ENCODE data around the gene NTNG1. TPM values are rescaled to one million over a fixed set of nuclear protein-coding genes. Genes with fewer than 3 reads are reported as not detected.

Gene NTNG1
- total and polyA plus RNA-seq, 9 donors, result 0.28 to 9.1 (median 0.97) TPM

- H3K9me3 ChIP-seq, result no peaks in the 10 kb centered on the region
- 35 to 47% (median 44%) methylated on average over 1 of the region's 1 CpG for WGBS, 3 donors
- no peaks in the 10 kb centered on the region for H3K36me3 ChIP-seq
- intact Hi-C loops (cut with DNase I), result no loop called here
- TF ChIP-seq EP300 (IDR thresholded peaks at IDR 0.05) (no peak), POLR2A (IDR thresholded peaks at IDR 0.05) (no peak), CTCF (IDR thresholded peaks at IDR 0.05) (no peak)
- H3K27ac ChIP-seq, result no peak overlapping the region
- DNase-seq, result no peak
- H3K4me1 ChIP-seq (ENCODE audit: insufficient read depth), result no peaks in the 10 kb centered on the region
- H3K4me3 ChIP-seq, result no peak overlapping the region
- H3K27me3 ChIP-seq, result no peaks in the 10 kb centered on the region
Measured at GRCh38 chr1:107474877-107475612, 334.2 kb downstream of the NTNG1 start.

- WGBS, 3 donors, result 81 to 83% (median 82%) methylated on average over 2 of the region's 2 CpGs
- intact Hi-C loops (cut with DNase I), result no loop called here
- Histone ChIP-seq H3K27ac (no peak overlapping the region), H3K4me1 (ENCODE audit: insufficient read depth) (no peaks in the 10 kb centered on the region), H3K9me3 (no peaks in the 10 kb centered on the region), H3K27me3 (no peaks in the 10 kb centered on the region), H3K36me3 (no peaks in the 10 kb centered on the region), H3K4me3 (no peak overlapping the region)
- no peak for DNase-seq
- TF ChIP-seq EP300 (IDR thresholded peaks at IDR 0.05) (no peak), CTCF (IDR thresholded peaks at IDR 0.05) (no peak), POLR2A (IDR thresholded peaks at IDR 0.05) (no peak)
Measured at GRCh38 chr1:107477233-107477632, 336.4 kb downstream of the NTNG1 start.

- Histone ChIP-seq H3K27me3 (no peaks in the 10 kb centered on the region), H3K4me3 (no peak overlapping the region), H3K4me1 (ENCODE audit: insufficient read depth) (no peaks in the 10 kb centered on the region), H3K9me3 (no peaks in the 10 kb centered on the region), H3K27ac (no peak overlapping the region), H3K36me3 (no peaks in the 10 kb centered on the region)
- intact Hi-C loops (cut with DNase I), result no loop called here
- no peak for DNase-seq
- WGBS, 3 donors, result 53 to 71% (median 57%) methylated on average over 11 of the region's 11 CpGs
- no peak for TF ChIP-seq CTCF (IDR thresholded peaks at IDR 0.05)
Measured at GRCh38 chr1:107479865-107480350, 339.1 kb downstream of the NTNG1 start.

- Histone ChIP-seq H3K27me3 (no peaks in the 10 kb centered on the region), H3K4me3 (no peak overlapping the region), H3K9me3 (no peaks in the 10 kb centered on the region), H3K27ac (no peak overlapping the region), H3K4me1 (ENCODE audit: insufficient read depth) (no peaks in the 10 kb centered on the region), H3K36me3 (no peaks in the 10 kb centered on the region)
- DNase-seq, result no peak
- intact Hi-C loops (cut with DNase I), result no loop called here
- TF ChIP-seq POLR2A (IDR thresholded peaks at IDR 0.05), result no peak
- no peak for TF ChIP-seq EP300 (IDR thresholded peaks at IDR 0.05)
- no peak for TF ChIP-seq CTCF (IDR thresholded peaks at IDR 0.05)
- WGBS, 3 donors, result 28 to 39% (median 36%) methylated on average over 36 to 37 of the region's 37 CpGs
Measured at GRCh38 chr1:107480548-107481415, 339.9 kb downstream of the NTNG1 start.

Data from ovary (tissue), 9 donors.